Naive thymus-derived CD8-positive, alpha-beta T cell (primary cell): ENCODE results near the gene NHERF2. TPM values are rescaled to one million over a fixed set of nuclear protein-coding genes. Genes with fewer than 3 reads are reported as not detected.
A peak's percentile ranks its signal among the peaks of the same experiment; 100 is the strongest.

Source experiments
- ATAC-seq, 2 donors: fragments of 150-1000 bp; cut with Tn5 transposase in 1 of 2; sonication (Bioruptor Pico), chemical (Tn5 transposase) in 1 of 2; 1 replicate in 1 of 2; 2 replicates in 1 of 2; pipeline ENCODE4 v1.10.0; 2021; ENCODE audit warnings: mild to moderate bottlenecking in 2 of 2, moderate library complexity in 2 of 2
- POLR2A ChIA-PET: fragments of 350-600 bp; sonication (Branson Sonifier 250); formaldehyde crosslinking; loops from one replicate; lab custom pipeline; 2021; ENCODE audit warnings: antibody characterized with exemption; lab: Charles Lee
- DNase-seq, 10 donors: peaks; one replicate each; pipeline versions ENCODE4 v3.0.0 to v3.0.0-alpha.2; 2020 to 2022
- H3K27ac Mint-ChIP-seq, 10 donors: one replicate each; pipeline ENCODE4 v1.8.0; 2020 to 2022; ENCODE audit warnings: mild to moderate bottlenecking in 10 of 10, mixed read lengths in 10 of 10, moderate library complexity in 4 of 10, inconsistent platforms in 1 of 10
- H3K27me3 Mint-ChIP-seq, 5 donors: one replicate each; pipeline ENCODE4 v1.8.0; 2021 to 2022; ENCODE audit warnings: mixed read lengths in 5 of 5
- H3K36me3 Mint-ChIP-seq, 3 donors: one replicate each; pipeline ENCODE4 v1.8.0; 2020 to 2022; ENCODE audit warnings: mixed read lengths in 3 of 3, mild to moderate bottlenecking in 2 of 3, inconsistent platforms in 1 of 3
- H3K4me1 Mint-ChIP-seq, 4 donors: one replicate each; pipeline ENCODE4 v1.8.0; 2021 to 2022; ENCODE audit warnings: mixed read lengths in 4 of 4
- H3K4me3 Mint-ChIP-seq, 10 donors: one replicate each; pipeline ENCODE4 v1.8.0; 2020 to 2022; ENCODE audit warnings: mild to moderate bottlenecking in 10 of 10, mixed read lengths in 10 of 10, moderate library complexity in 6 of 10, inconsistent platforms in 1 of 10
- H3K9me3 Mint-ChIP-seq, 9 donors: one replicate each; pipeline ENCODE4 v1.8.0; 2020 to 2022; ENCODE audit warnings: mixed read lengths in 9 of 9, mild to moderate bottlenecking in 3 of 9, inconsistent platforms in 1 of 9, moderate library complexity in 1 of 9
- polyA plus RNA-seq, 3 donors: library from polyadenylated mRNA; unstranded; fragments of 300-500 nt; fragmentation: Illumina TruSeq; gene quantifications; one replicate each; pipeline ENCODE4 v1.2.3, GENCODE V29; 2021
- total RNA-seq, 8 experiments: library from RNA in 2 of 8; stranded (reverse) in 2 of 8; gene quantifications; one replicate each; pipeline ENCODE4 v1.2.3 and lab custom pipeline; 2021 to 2026

The NHERF2 gene
- total and polyA plus RNA-seq, 5 experiments from 2014 or later, result 0.32 to 6.0 (median 1.2) TPM

DNA sequence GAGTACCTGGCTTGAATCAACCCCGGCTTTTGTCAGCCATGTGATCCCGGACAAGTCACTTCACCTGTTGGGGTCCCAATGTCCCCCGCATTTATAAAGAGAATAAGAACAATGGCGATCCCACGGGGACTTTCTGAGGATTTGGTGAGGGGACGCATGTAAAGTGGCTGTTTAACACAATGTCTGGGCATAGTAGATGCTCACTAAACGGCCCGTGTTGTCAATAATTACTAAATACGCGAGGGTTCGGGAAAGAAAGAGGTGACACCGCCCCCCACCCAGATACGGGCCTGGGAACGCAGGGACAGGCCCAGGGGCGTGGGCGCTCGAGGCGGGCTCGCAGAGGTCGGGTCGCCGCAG lies 35.1 kb upstream of the NHERF2 start:
- DNase-seq (no peak), ATAC-seq (no peak)
- H3K27me3 Mint-ChIP-seq, result peaks cover 2 to 30% (median 11%) of the 10 kb centered on the region in 5 donors
- POLR2A ChIA-PET, result interaction anchor here (1.0 to 5.9 kb wide), 10 partner anchors 17 to 541 kb away, joined by 3 to 47 read pairs (median 4); partner anchors contain the start of genes MSRB1, NTHL1, PKD1 and RNF151
- no peaks in the 10 kb centered on the region for H3K9me3 Mint-ChIP-seq
- H3K4me1 Mint-ChIP-seq, result peaks cover 9 to 27% (median 18%) of the 10 kb centered on the region in 4 donors
- peak overlapping the region in 9 of 10 donors; percentile 24 to 86 (median 77) for H3K27ac Mint-ChIP-seq
- peak overlapping the region; percentile 68 to 84 (median 78) for H3K4me3 Mint-ChIP-seq
- peaks cover 0 to 8% (median 4%) of the 10 kb centered on the region in 3 donors for H3K36me3 Mint-ChIP-seq

- POLR2A ChIA-PET, result interaction anchor here (0.8 to 5.9 kb wide), 9 partner anchors 12 to 163 kb away, joined by 3 to 47 read pairs (median 4); partner anchors contain the start of genes MSRB1, NTHL1, PKD1 and RNF151
- Mint-ChIP-seq H3K4me1 (peaks cover 9 to 27% (median 18%) of the 10 kb centered on the region in 4 donors), H3K4me3 (peak overlapping the region in 9 of 10 donors; percentile 15 to 84 (median 71)), H3K36me3 (peaks cover 0 to 3% (median 2%) of the 10 kb centered on the region in 3 donors), H3K27ac (peak overlapping the region in 6 of 10 donors; percentile 24 to 83 (median 72)), H3K27me3 (peaks cover 2 to 27% (median 7%) of the 10 kb centered on the region in 5 donors), H3K9me3 (no peaks in the 10 kb centered on the region)
- DNase-seq, result peak; percentile 86 to 100 (median 95)
- ATAC-seq, result peak; percentile 72 to 82
Observed at GRCh38 chr16:1991948-1992703, 34.6 kb upstream of the NHERF2 start.

GRCh38 chr16:1992704-1993317 lies 33.9 kb upstream of the NHERF2 start:
- H3K4me1 Mint-ChIP-seq, result peaks cover 9 to 27% (median 18%) of the 10 kb centered on the region in 4 donors
- ATAC-seq (no peak), DNase-seq (peak in 1 of 10 donors; percentile 21)
- H3K4me3 Mint-ChIP-seq, result no peak overlapping the region
- H3K36me3 Mint-ChIP-seq, result peaks cover 0 to 4% (median 2%) of the 10 kb centered on the region in 3 donors
- H3K27me3 Mint-ChIP-seq, result peaks cover 2 to 24% (median 7%) of the 10 kb centered on the region in 5 donors
- H3K27ac Mint-ChIP-seq, result peak overlapping the region in 1 of 10 donors; percentile 89
- no peaks in the 10 kb centered on the region for H3K9me3 Mint-ChIP-seq
- POLR2A ChIA-PET, result interaction anchor here (0.8 to 5.9 kb wide), 6 partner anchors 9 to 162 kb away, joined by 3 to 47 read pairs (median 6); partner anchors contain the start of genes PKD1, RNF151, RPS2 and TRAF7

DNA sequence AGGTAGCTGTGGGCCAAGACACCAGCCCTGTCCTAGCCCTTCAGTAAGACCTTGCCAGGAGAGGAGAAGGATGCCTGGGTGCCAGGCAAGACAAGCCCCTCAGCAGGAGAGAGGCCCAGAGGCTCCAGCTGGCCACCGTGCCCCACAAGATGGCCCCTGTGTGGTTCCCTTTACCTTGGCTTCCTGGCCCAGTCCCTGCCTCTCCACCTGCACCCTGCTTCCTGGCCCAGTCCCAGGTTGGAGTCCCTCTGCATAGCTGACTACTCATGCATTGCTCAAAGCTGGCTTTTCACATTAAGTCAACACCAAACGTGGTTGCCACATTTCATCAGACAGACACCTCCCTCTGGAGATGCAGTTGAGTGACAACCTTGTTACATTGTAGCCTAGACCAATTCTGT lies 33.0 kb upstream of the NHERF2 start:
- H3K27me3 Mint-ChIP-seq, result peaks cover 1 to 18% (median 3%) of the 10 kb centered on the region in 5 donors
- no peak for DNase-seq
- peak overlapping the region in 8 of 10 donors; percentile 3 to 68 (median 46) for H3K4me3 Mint-ChIP-seq
- POLR2A ChIA-PET, result interaction anchor here (1.3 to 5.9 kb wide), 3 partner anchors 8 to 28 kb away, joined by 5 to 47 read pairs (median 21); partner anchors contain the start of genes RNF151, RPS2 and ZNF598
- no peaks in the 10 kb centered on the region for H3K9me3 Mint-ChIP-seq
- H3K36me3 Mint-ChIP-seq, result peaks cover 0 to 11% (median 0%) of the 10 kb centered on the region in 3 donors
- H3K27ac Mint-ChIP-seq, result peak overlapping the region in 9 of 10 donors; percentile 51 to 89 (median 85)
- no peak for ATAC-seq
- H3K4me1 Mint-ChIP-seq, result peaks cover 6 to 25% (median 17%) of the 10 kb centered on the region in 4 donors

- Mint-ChIP-seq H3K27ac (peak overlapping the region in 1 of 10 donors; percentile 37), H3K9me3 (no peaks in the 10 kb centered on the region), H3K27me3 (no peaks in the 10 kb centered on the region), H3K4me1 (peaks cover 0 to 7% (median 5%) of the 10 kb centered on the region in 4 donors), H3K4me3 (no peak overlapping the region), H3K36me3 (peaks cover 0 to 35% (median 4%) of the 10 kb centered on the region in 3 donors)
- no peak for ATAC-seq
- no peak for DNase-seq
- POLR2A ChIA-PET, result interaction anchor here (0.6 kb wide), 1 partner anchor 91 kb away, joined by 3 read pairs; no protein-coding TSS in a partner anchor
Observed at GRCh38 chr16:1997494-1998359, 29.0 kb upstream of the NHERF2 start.

DNA sequence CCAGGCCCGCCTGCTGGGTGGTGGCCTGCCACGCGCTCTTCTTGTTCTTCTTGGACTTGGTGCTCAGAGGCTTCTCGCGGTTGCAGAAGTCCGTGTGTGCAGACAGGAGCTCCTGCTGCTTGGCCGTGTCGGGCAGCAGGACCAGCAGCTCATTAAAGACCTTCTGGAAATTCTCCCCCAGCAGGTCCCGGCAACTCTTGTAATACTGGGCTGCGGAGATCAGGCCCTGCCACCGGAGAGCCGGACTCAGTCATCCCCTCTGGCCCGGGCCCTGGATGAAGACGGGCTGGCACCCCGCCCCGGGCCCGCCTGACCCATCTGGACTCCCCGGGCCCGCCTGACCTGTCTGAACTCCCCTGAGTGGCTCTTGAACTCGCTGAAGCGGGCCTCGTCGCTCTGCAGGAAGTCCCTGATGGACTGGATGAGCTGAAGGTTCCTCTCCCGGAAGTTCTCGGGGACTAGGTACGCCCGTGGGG lies 28.3 kb upstream of the NHERF2 start:
- POLR2A ChIA-PET, result no interaction called here
- H3K36me3 Mint-ChIP-seq, result peaks cover 0 to 35% (median 4%) of the 10 kb centered on the region in 3 donors
- peaks cover 0 to 5% (median 4%) of the 10 kb centered on the region in 4 donors for H3K4me1 Mint-ChIP-seq
- no peaks in the 10 kb centered on the region for H3K27me3 Mint-ChIP-seq
- DNase-seq, result no peak
- H3K27ac Mint-ChIP-seq, result peak overlapping the region in 1 of 10 donors; percentile 50
- no peak for ATAC-seq
- H3K4me3 Mint-ChIP-seq, result no peak overlapping the region
- H3K9me3 Mint-ChIP-seq, result no peaks in the 10 kb centered on the region

DNA sequence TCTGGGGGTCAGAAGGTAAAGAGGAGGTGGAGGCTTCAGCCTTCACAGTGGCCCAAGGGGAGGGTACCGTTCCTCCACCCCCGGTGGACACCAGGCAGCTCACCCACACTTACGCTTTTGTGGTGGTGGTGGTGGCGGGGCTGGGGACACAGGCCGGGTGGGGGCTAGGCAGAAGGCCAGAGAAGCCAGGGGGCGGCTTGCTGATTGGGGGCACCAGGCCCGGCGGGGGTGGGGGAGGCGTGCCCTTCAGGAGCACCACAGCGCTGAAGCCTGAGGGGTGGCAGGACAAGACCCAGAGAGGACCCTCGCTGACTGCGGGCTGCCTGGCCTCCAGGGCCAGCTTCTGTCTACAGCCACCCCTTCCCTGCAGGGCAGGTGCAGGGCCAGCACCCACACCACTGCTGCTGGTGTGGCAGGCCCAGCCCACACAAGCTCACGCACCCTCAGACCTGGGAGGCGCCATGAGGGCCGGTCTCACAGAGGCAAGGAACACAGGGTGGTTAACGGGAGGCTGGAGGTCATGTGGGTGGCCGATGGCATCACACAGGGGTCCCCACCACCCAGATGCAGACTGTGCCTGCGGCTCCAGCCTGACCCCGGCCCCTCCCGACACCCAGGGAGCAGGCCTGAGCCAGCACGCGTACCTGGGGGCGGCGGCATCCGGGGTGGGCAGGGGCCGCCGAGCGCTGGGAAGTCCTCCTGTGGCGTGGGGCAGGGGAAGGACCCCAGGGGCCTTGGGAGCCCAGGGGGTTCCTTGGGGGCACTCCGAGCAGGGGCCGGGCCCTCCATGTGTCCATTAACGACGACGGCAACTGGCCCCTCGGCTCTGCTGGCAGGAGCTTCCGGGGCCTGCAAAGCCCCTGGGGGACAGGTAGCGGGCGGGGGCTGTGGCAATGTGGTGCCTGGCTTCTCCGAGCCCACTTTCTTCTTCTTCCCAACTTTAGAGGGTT lies 27.6 kb upstream of the NHERF2 start:
- no peaks in the 10 kb centered on the region for H3K27me3 Mint-ChIP-seq
- DNase-seq, result no peak
- H3K4me3 Mint-ChIP-seq, result no peak overlapping the region
- ATAC-seq, result no peak
- POLR2A ChIA-PET, result interaction anchor here (0.8 kb wide), 1 partner anchor 154 kb away, joined by 3 read pairs; no protein-coding TSS in a partner anchor
- peaks cover 0 to 35% (median 4%) of the 10 kb centered on the region in 3 donors for H3K36me3 Mint-ChIP-seq
- H3K9me3 Mint-ChIP-seq, result no peaks in the 10 kb centered on the region
- H3K27ac Mint-ChIP-seq, result no peak overlapping the region
- peaks cover 0 to 7% (median 4%) of the 10 kb centered on the region in 4 donors for H3K4me1 Mint-ChIP-seq

DNA sequence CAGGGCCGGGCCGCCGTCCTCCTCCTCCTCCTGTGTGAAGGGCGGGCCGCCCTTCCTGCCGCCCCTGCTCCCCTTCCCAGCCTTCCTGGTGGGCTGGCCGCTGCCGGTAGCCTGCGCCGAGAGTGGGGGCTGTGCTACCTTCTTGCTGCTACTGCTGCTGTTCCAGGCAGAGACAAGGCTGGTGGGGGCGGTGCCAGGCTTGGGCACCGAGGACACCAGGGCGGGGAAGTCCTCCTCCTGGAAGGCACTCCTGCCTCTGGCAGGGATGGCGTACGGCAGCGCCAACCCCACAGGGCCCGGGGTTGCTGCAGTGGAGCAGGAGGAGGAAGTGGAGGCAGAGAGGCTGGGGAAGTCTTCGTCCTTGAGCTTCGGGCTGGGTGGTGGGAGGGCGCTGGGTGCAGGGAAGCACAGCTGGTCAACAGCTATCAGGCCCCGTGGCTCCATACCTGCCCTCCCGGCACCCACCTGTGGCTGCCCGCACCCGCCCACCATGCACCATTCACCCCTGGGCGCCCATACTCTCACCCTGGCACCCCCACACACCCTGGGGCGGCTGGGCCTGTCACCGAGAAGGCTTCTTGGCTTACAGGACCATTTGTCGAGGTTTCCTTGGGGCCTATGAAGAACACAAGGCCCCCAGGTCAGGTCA lies 26.7 kb upstream of the NHERF2 start:
- Mint-ChIP-seq H3K9me3 (no peaks in the 10 kb centered on the region), H3K4me3 (no peak overlapping the region), H3K27ac (peak overlapping the region in 1 of 10 donors; percentile 40), H3K27me3 (no peaks in the 10 kb centered on the region), H3K4me1 (peaks cover 3 to 13% (median 9%) of the 10 kb centered on the region in 4 donors), H3K36me3 (peaks cover 0 to 35% (median 4%) of the 10 kb centered on the region in 3 donors)
- DNase-seq (no peak), ATAC-seq (no peak)
- POLR2A ChIA-PET, result interaction anchor here (0.8 kb wide), 1 partner anchor 153 kb away, joined by 3 read pairs; no protein-coding TSS in a partner anchor

GRCh38 chr16:2001035-2001434 lies 25.7 kb upstream of the NHERF2 start:
- peaks cover 8 to 22% (median 15%) of the 10 kb centered on the region in 4 donors for H3K4me1 Mint-ChIP-seq
- no peak overlapping the region for H3K27ac Mint-ChIP-seq
- H3K36me3 Mint-ChIP-seq, result peaks cover 0 to 35% (median 4%) of the 10 kb centered on the region in 3 donors
- H3K9me3 Mint-ChIP-seq, result no peaks in the 10 kb centered on the region
- H3K27me3 Mint-ChIP-seq, result no peaks in the 10 kb centered on the region
- no peak overlapping the region for H3K4me3 Mint-ChIP-seq
- POLR2A ChIA-PET, result interaction anchor here (0.5 to 1.1 kb wide), 2 partner anchors 8 to 10 kb away, joined by 3 read pairs; partner anchors contain the start of gene ZNF598
- ATAC-seq (no peak), DNase-seq (no peak)
